Nephron (organoid): ENCODE measurements around the gene C3orf18.

Experiments
- H3K27ac Mint-ChIP-seq, 3 experiments: 2 replicates each; pipeline ENCODE4 v1.8.0; 2020; ENCODE audit warnings: mixed read lengths in 3 of 3, mild to moderate bottlenecking in 2 of 3, moderate library complexity in 1 of 3
- H3K27me3 Mint-ChIP-seq: 2 replicates; pipeline ENCODE4 v1.8.0; 2021; ENCODE audit warnings: low read depth, mild to moderate bottlenecking, moderate library complexity, mixed read lengths
- H3K36me3 Mint-ChIP-seq: 2 replicates; pipeline ENCODE4 v1.8.0; 2020; ENCODE audit warnings: low read depth, mixed read lengths
- H3K4me1 Mint-ChIP-seq: 2 replicates; pipeline ENCODE4 v1.8.0; 2020; ENCODE audit warnings: mixed read lengths
- H3K4me3 Mint-ChIP-seq, 3 experiments: 2 replicates each; pipeline ENCODE4 v1.8.0; 2020; ENCODE audit warnings: mild to moderate bottlenecking in 3 of 3, mixed read lengths in 3 of 3, moderate library complexity in 2 of 3
- H3K9me3 Mint-ChIP-seq: 2 replicates; pipeline ENCODE4 v1.8.0; 2020; ENCODE audit warnings: mixed read lengths
- CTCF ChIP-seq, 3 experiments: fragments of 200-600 bp; sonication (generic); IDR thresholded peaks; one replicate each; pipeline ENCODE4 v1.5.0; 2021; ENCODE audit warnings: antibody characterized with exemption in 3 of 3; ENCODE audit not compliant: unreplicated experiment in 3 of 3

C3orf18 gene

GRCh38 chr3:50585919-50586762 lies 18.6 kb upstream of the C3orf18 start:
- H3K27ac Mint-ChIP-seq: no peak overlapping the region
- H3K36me3 Mint-ChIP-seq: peaks cover 4% of the 10 kb centered on the region
- no peak for TF ChIP-seq CTCF (IDR thresholded peaks at IDR 0.05; ENCODE audit: unreplicated experiment in 3 of 3)
- no peaks in the 10 kb centered on the region for H3K27me3 Mint-ChIP-seq
- no peak overlapping the region for H3K4me3 Mint-ChIP-seq
- H3K4me1 Mint-ChIP-seq: no peaks in the 10 kb centered on the region
- no peaks in the 10 kb centered on the region for H3K9me3 Mint-ChIP-seq

GRCh38 chr3:50584391-50584790 lies 16.8 kb upstream of the C3orf18 start:
- no peaks in the 10 kb centered on the region for H3K27me3 Mint-ChIP-seq
- no peaks in the 10 kb centered on the region for H3K9me3 Mint-ChIP-seq
- H3K4me1 Mint-ChIP-seq: no peaks in the 10 kb centered on the region
- no peak for TF ChIP-seq CTCF (IDR thresholded peaks at IDR 0.05; ENCODE audit: unreplicated experiment in 3 of 3)
- H3K4me3 Mint-ChIP-seq: no peak overlapping the region
- H3K36me3 Mint-ChIP-seq: peaks cover 4% of the 10 kb centered on the region
- no peak overlapping the region for H3K27ac Mint-ChIP-seq

- Mint-ChIP-seq H3K4me3 (no peak overlapping the region), H3K27ac (no peak overlapping the region), H3K36me3 (peaks cover 4% of the 10 kb centered on the region), H3K9me3 (no peaks in the 10 kb centered on the region), H3K4me1 (no peaks in the 10 kb centered on the region), H3K27me3 (no peaks in the 10 kb centered on the region)
- no peak for TF ChIP-seq CTCF (IDR thresholded peaks at IDR 0.05; ENCODE audit: unreplicated experiment in 3 of 3)
Observed at GRCh38 chr3:50583897-50584296, 16.4 kb upstream of the C3orf18 start.

GRCh38 chr3:50582083-50582482 lies 14.5 kb upstream of the C3orf18 start:
- Mint-ChIP-seq H3K36me3 (peaks cover 4% of the 10 kb centered on the region), H3K4me3 (no peak overlapping the region), H3K27ac (no peak overlapping the region), H3K9me3 (no peaks in the 10 kb centered on the region), H3K4me1 (no peaks in the 10 kb centered on the region), H3K27me3 (no peaks in the 10 kb centered on the region)
- no peak for TF ChIP-seq CTCF (IDR thresholded peaks at IDR 0.05; ENCODE audit: unreplicated experiment in 3 of 3)

GRCh38 chr3:50581459-50581842 lies 13.9 kb upstream of the C3orf18 start:
- no peak overlapping the region for H3K4me3 Mint-ChIP-seq
- H3K36me3 Mint-ChIP-seq: peaks cover 4% of the 10 kb centered on the region
- no peaks in the 10 kb centered on the region for H3K9me3 Mint-ChIP-seq
- H3K27me3 Mint-ChIP-seq: no peaks in the 10 kb centered on the region
- no peaks in the 10 kb centered on the region for H3K4me1 Mint-ChIP-seq
- TF ChIP-seq CTCF (IDR thresholded peaks at IDR 0.05; ENCODE audit: unreplicated experiment in 3 of 3): no peak
- no peak overlapping the region for H3K27ac Mint-ChIP-seq
